HepG2 (cell line): ENCODE results near the gene KDM7A. TPM values are rescaled to one million over a fixed set of nuclear protein-coding genes. Genes with fewer than 3 reads are reported as not detected.

Source experiments
- ELF3 ChIP-seq: IDR thresholded peaks from 2 replicates; pipeline ENCODE4 v1.6.1; 2016; ENCODE audit warnings: missing genetic modification reagents, missing compliant biosample characterization
- IKZF5 ChIP-seq: IDR thresholded peaks from 2 replicates; pipeline ENCODE4 v1.6.1; 2018; ENCODE audit warnings: missing genetic modification reagents, mild to moderate bottlenecking, missing compliant biosample characterization
- ISL2 ChIP-seq: sonication (generic); formaldehyde crosslinking; IDR thresholded peaks from 2 replicates; pipeline ENCODE4 v1.5.0; 2020; ENCODE audit warnings: missing genetic modification reagents
- KDM2A ChIP-seq: sonication (generic); formaldehyde crosslinking; IDR thresholded peaks from 2 replicates; pipeline ENCODE4 v1.4.0; 2020; ENCODE audit warnings: low read depth, missing genetic modification reagents, borderline replicate concordance
- KLF12 ChIP-seq: sonication (generic); formaldehyde crosslinking; IDR thresholded peaks from 2 replicates; pipeline ENCODE4 v1.4.0; 2020; ENCODE audit warnings: missing genetic modification reagents, borderline replicate concordance
- MAF1 ChIP-seq: sonication (generic); formaldehyde crosslinking; IDR thresholded peaks from 2 replicates; pipeline ENCODE4 v1.5.0; 2020; ENCODE audit warnings: missing genetic modification reagents, borderline replicate concordance
- MIER2 ChIP-seq: IDR thresholded peaks from 2 replicates; pipeline ENCODE4 v1.6.1; 2016; ENCODE audit warnings: missing biosample characterization, missing genetic modification reagents
- MNT ChIP-seq: fragments of 450-650 bp; IDR thresholded peaks from 2 replicates; pipeline ENCODE4 v1.6.1; 2016
- MTF1 ChIP-seq: sonication (generic); formaldehyde crosslinking; IDR thresholded peaks from 2 replicates; pipeline ENCODE4 v1.5.0; 2020; ENCODE audit warnings: missing genetic modification reagents
- REST ChIP-seq, 2 experiments: IDR thresholded peaks; 2 replicates each; pipeline ENCODE4 v1.6.1; 2011 to 2012; ENCODE audit warnings: low read length in 2 of 2, borderline replicate concordance in 1 of 2, low read depth in 1 of 2, mild to moderate bottlenecking in 1 of 2, moderate library complexity in 1 of 2
- TBP ChIP-seq: sonication (generic); formaldehyde crosslinking; IDR thresholded peaks from 2 replicates; pipeline ENCODE4 v1.5.0; 2020; ENCODE audit warnings: missing genetic modification reagents
- THAP11 ChIP-seq: IDR thresholded peaks from 2 replicates; pipeline ENCODE4 v1.6.1; 2016; ENCODE audit warnings: missing biosample characterization, missing genetic modification reagents
- THYN1 ChIP-seq: sonication (generic); formaldehyde crosslinking; IDR thresholded peaks from 2 replicates; pipeline ENCODE4 v1.8.1; 2023; ENCODE audit warnings: low read depth, mild to moderate bottlenecking, moderate library complexity, missing genetic modification reagents, borderline replicate concordance
- ZBTB10 ChIP-seq: sonication (generic); formaldehyde crosslinking; IDR thresholded peaks from 2 replicates; pipeline ENCODE4 v1.4.0; 2020; ENCODE audit warnings: missing genetic modification reagents, borderline replicate concordance
- ZBTB7A ChIP-seq: sonication (generic); formaldehyde crosslinking; IDR thresholded peaks from 2 replicates; pipeline ENCODE4 v1.8.0; 2022; ENCODE audit warnings: mild to moderate bottlenecking, missing genetic modification reagents
- ZNF224 ChIP-seq: sonication (generic); formaldehyde crosslinking; IDR thresholded peaks from 2 replicates; pipeline ENCODE4 v1.5.0; 2020; ENCODE audit warnings: mild to moderate bottlenecking, missing genetic modification reagents
- polyA plus RNA-seq, 8 experiments: library from polyadenylated mRNA; depleted of rRNA in 3 of 8; stranded (reverse) in 7 of 8; unstranded in 1 of 8; fragments of >200 nt; fragmentation: Illumina TruSeq in 4 of 8; extraction: Trizol in 4 of 8; gene quantifications; 2 replicates each; pipeline versions ENCODE4 v1.2.1 to v1.2.3, GENCODE V29; 2011 to 2016; ENCODE audit warnings: low read depth in 4 of 8, missing spikeins in 1 of 8, mixed read lengths in 1 of 8; ENCODE audit not compliant: insufficient read depth in 1 of 8
- total RNA-seq, 5 experiments: library from RNA; depleted of rRNA; stranded (reverse); fragments of >200 nt; fragmentation: Illumina TruSeq; extraction: Trizol; gene quantifications; 2 replicates each; pipeline ENCODE4 v1.2.3, GENCODE V29; 2016; ENCODE audit warnings: low read depth in 1 of 5

KDM7A gene
- total and polyA plus RNA-seq, 2 of the 13 experiments (the other 11 are each of a cell fraction or from before 2014, with no cell fraction given): 10.8 to 16.8 TPM

- TF ChIP-seq ZBTB10 (CRISPR knock-in tag) (no peak), REST (IDR thresholded peaks at IDR 0.05; ENCODE audit: borderline replicate concordance in 1 of 2, low read depth in 1 of 2, low read length in 2 of 2) (peak in 1 of 2 experiments; percentile 81; a peak in 2 of 4 replicates), KDM2A (CRISPR knock-in tag) (0 out of 2 replicates have a peak, but pooled peaks have one; percentile 60), MNT (no peak), MAF1 (0 out of 2 replicates have a peak, but pooled peaks have one; percentile 30), TBP (CRISPR knock-in tag) (no peak; the same call in 1 of the 2 replicates), THAP11 (CRISPR knock-in tag) (peak; percentile 80), KLF12 (CRISPR knock-in tag) (peak; percentile 75; the same call in 1 of the 2 replicates), MIER2 (CRISPR knock-in tag) (peak; percentile 75; the same call in 1 of the 2 replicates), THYN1 (CRISPR knock-in tag) (no peak), IKZF5 (CRISPR knock-in tag) (peak; percentile 97), ISL2 (CRISPR knock-in tag) (peak; percentile 96), MTF1 (CRISPR knock-in tag) (no peak), ELF3 (CRISPR knock-in tag) (peak; percentile 99), ZBTB7A (CRISPR knock-in tag) (no peak), ZNF224 (CRISPR knock-in tag) (peak; percentile 61; the same call in 1 of the 2 replicates)
Observed at GRCh38 chr7:140049339-140050024, 127.3 kb downstream of the KDM7A start (continued).
